ENCODE data around the gene KLK1. TPM values are rescaled to one million over a fixed set of nuclear protein-coding genes. Genes with fewer than 3 reads are reported as not detected.

The KLK1 gene
- total and polyA plus RNA-seq, 2 of the 13 experiments (the other 11 are each of a cell fraction or from before 2014, with no cell fraction given): not detected

DNA sequence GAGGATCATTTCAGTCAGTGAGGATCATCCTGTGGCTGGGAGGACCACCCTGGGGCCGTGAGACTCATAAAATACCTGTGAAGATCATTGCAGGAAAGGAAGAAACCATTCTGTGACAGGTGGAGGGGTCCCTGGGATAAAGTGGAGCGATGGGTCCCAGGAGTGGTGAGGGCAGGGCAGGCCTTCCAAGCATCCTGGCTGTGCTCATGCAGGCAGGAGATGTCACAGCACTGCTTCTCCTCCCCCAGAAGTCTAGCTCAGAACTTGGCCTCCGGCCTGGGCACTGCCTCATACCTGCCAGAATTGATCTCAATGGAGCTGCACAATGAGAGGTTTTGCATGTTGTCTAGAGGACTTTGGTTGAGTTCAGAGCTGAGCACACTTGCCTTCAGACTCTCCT is 11.1 kb downstream of the KLK1 start:
- ATAC-seq (no peak; the same call in 2 of the 3 replicates), DNase-seq (ENCODE audit: low spot score) (no peak), FAIRE-seq (no peak)
- ChIA-PET POLR2A (interaction anchor here (0.6 kb wide), 1 partner anchor 12 kb away, joined by 3 read pairs; no protein-coding TSS in a partner anchor), CTCF (ENCODE audit: low intra/inter-chr PET ratio, low total read pairs) (no interaction called here)
- H3K4me2 ChIP-seq (ENCODE audit: low read depth, low read length): no peak overlapping the region
- H3K36me3 ChIP-seq (replicated peaks in 1 of 2; ENCODE audit: control insufficient read depth in 1 of 2, insufficient read depth in 2 of 2, low read length in 2 of 2): no peaks in the 10 kb centered on the region
- no peaks in the 10 kb centered on the region for H4K20me1 ChIP-seq (ENCODE audit: insufficient read depth, low read length)
- H3K79me2 ChIP-seq (ENCODE audit: insufficient read depth, low read length): no peaks in the 10 kb centered on the region
- no TSS peak for BruUV-seq (replicated peaks)
- H2AFZ ChIP-seq (ENCODE audit: low read length): no peak overlapping the region
- intact Hi-C loops (cut with micrococcal nuclease; ENCODE audit: unreplicated experiment) (no loop called here), in situ Hi-C loops (cut with HindIII; ENCODE audit: extremely low pct_ligation_motif_present, low pct_unique_long_range_greater_than_20kb) (no loop called here)
- no peaks in the 10 kb centered on the region for H3K9me3 ChIP-seq (ENCODE audit: low read length)
- H3K9ac ChIP-seq (ENCODE audit: insufficient read depth, low read depth, low read length): no peak overlapping the region
- H3K4me1 ChIP-seq (ENCODE audit: insufficient read depth, low read length): no peaks in the 10 kb centered on the region
- H3K27me3 ChIP-seq (ENCODE audit: control insufficient read depth in 1 of 2, insufficient read depth in 2 of 2, low read length in 2 of 2): peaks cover 0 to 4% of the 10 kb centered on the region in 2 experiments; a peak in 2 of 5 replicates
- 0% methylated on average over 2 of the region's 3 CpGs for WGBS (ENCODE audit: low lambda C conversion rate)
- no peak overlapping the region for H3K27ac ChIP-seq (ENCODE audit: extremely low read length, insufficient read depth, low read length)
- H3K4me3 ChIP-seq (replicated peaks in 1 of 3; ENCODE audit: insufficient read depth in 1 of 3, low read depth in 2 of 3, low read length in 3 of 3): no peak overlapping the region
- TF ChIP-seq PRPF4 (IDR thresholded peaks at IDR 0.05; ENCODE audit: low read depth, low read length, poor library complexity, severe bottlenecking) (no peak), ZNF225 (CRISPR knock-in tag; IDR thresholded peaks at IDR 0.05) (no peak), ZNF878 (CRISPR knock-in tag; IDR thresholded peaks at IDR 0.05) (no peak), NFE2 (CRISPR knock-in tag; IDR thresholded peaks at IDR 0.05) (no peak), ZNF446 (CRISPR knock-in tag; IDR thresholded peaks at IDR 0.05) (no peak), ZHX1 (CRISPR knock-in tag; IDR thresholded peaks at IDR 0.05; ENCODE audit: low read depth) (no peak), ZNF17 (CRISPR knock-in tag; IDR thresholded peaks at IDR 0.05) (no peak), ZNF841 (CRISPR knock-in tag; IDR thresholded peaks at IDR 0.05; ENCODE audit: borderline replicate concordance) (no peak), ZBTB44 (CRISPR knock-in tag; IDR thresholded peaks at IDR 0.05) (no peak), PITX1 (CRISPR knock-in tag; IDR thresholded peaks at IDR 0.05) (no peak), ZNF784 (CRISPR knock-in tag; IDR thresholded peaks at IDR 0.05; ENCODE audit: borderline replicate concordance) (no peak), ELF3 (CRISPR knock-in tag; IDR thresholded peaks at IDR 0.05) (no peak)
- TF ChIP-seq, protein P1, sequence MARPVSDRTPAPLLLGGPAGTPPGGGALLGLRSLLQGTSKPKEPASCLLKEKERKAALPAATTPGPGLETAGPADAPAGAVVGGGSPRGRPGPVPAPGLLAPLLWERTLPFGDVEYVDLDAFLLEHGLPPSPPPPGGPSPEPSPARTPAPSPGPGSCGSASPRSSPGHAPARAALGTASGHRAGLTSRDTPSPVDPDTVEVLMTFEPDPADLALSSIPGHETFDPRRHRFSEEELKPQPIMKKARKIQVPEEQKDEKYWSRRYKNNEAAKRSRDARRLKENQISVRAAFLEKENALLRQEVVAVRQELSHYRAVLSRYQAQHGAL (CRISPR knock-in tag; IDR thresholded peaks at IDR 0.05; ENCODE audit: not compliant biosample characterization): no peak
- TF ChIP-seq, protein P2, sequence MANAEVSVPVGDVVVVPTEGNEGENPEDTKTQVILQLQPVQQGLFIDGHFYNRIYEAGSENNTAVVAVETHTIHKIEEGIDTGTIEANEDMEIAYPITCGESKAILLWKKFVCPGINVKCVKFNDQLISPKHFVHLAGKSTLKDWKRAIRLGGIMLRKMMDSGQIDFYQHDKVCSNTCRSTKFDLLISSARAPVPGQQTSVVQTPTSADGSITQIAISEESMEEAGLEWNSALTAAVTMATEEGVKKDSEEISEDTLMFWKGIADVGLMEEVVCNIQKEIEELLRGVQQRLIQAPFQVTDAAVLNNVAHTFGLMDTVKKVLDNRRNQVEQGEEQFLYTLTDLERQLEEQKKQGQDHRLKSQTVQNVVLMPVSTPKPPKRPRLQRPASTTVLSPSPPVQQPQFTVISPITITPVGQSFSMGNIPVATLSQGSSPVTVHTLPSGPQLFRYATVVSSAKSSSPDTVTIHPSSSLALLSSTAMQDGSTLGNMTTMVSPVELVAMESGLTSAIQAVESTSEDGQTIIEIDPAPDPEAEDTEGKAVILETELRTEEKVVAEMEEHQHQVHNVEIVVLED (CRISPR knock-in tag; IDR thresholded peaks at IDR 0.05; ENCODE audit: borderline replicate concordance): no peak
- TF ChIP-seq, protein P3, sequence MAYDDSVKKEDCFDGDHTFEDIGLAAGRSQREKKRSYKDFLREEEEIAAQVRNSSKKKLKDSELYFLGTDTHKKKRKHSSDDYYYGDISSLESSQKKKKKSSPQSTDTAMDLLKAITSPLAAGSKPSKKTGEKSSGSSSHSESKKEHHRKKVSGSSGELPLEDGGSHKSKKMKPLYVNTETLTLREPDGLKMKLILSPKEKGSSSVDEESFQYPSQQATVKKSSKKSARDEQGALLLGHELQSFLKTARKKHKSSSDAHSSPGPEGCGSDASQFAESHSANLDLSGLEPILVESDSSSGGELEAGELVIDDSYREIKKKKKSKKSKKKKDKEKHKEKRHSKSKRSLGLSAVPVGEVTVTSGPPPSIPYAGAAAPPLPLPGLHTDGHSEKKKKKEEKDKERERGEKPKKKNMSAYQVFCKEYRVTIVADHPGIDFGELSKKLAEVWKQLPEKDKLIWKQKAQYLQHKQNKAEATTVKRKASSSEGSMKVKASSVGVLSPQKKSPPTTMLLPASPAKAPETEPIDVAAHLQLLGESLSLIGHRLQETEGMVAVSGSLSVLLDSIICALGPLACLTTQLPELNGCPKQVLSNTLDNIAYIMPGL (CRISPR knock-in tag; IDR thresholded peaks at IDR 0.05; ENCODE audit: borderline replicate concordance in 1 of 2, low read depth in 1 of 2): no peak

Data from HepG2 (cell line).